Hematopoietic multipotent progenitor cell (in vitro differentiated cells): ENCODE data around the gene CFAP410. TPM values are rescaled to one million over a fixed set of nuclear protein-coding genes. Genes with fewer than 3 reads are reported as not detected.

Source experiments
- DNase-seq, 3 donors: peaks; one replicate each; pipeline ENCODE4 v3.0.0-alpha.2; 2011 to 2015; ENCODE audit warnings: low read depth in 2 of 3, low spot score in 2 of 3
- total RNA-seq: library from RNA; depleted of rRNA; stranded (reverse); fragments of >200 nt; gene quantifications from one replicate; pipeline ENCODE4 v1.2.3, GENCODE V29; 2012

The CFAP410 gene
- total RNA-seq = 19.7 TPM

DNA sequence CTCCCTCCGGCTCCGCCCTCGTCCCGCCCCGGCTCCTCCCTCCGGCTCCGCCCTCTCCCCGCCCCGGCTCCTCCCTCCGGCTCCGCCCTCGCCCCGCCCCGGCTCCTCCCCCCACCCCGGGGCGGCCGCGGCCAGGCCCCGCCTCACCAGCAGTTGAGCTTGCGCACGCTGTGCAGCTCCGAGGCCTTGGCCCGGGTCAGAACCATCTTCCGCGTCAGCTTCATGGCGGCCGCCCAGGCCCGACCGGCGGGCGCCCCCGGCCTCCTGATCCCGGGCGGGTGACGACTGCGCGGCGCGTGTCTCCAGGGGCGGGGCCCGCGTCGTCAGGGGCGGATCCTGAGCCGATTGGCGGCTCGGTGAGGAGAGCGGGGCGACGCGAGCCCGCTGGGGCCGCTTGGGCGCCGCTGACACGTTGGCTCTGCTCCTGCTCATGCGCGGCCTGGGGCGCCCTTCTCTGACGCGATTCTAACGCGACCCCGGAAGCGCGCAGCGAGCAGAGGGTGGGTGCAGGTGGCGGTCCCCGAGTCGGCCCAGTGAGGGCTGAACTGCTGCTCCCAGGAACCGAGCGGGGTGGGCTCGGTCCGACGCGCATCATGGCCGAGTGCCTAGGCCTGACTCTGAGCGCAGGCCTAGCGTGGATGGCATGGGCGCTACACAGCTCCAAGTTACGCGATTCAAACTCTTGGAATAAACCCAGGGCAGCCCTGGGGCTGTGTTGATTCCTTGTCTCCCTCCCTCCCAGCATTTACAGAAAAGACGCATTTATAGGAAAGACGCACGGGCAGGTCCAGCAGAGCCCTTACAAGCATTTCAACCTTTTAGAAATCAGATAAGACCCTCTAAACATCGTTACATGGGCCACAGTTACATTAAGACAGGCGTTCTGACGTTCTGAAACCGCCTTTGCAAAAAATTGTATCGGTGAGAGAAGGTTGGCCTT lies at the start of gene CFAP410:
TSS of gene CFAP410 (minus strand) at position 420 of the 940 bp plus-strand sequence. CDS start at position 224, 196 bp downstream.
- peak; percentile 92 to 96 (median 96) for DNase-seq

GRCh38 chr21:44384968-44385367 lies 45.8 kb upstream of the CFAP410 start:
- no peak for DNase-seq

GRCh38 chr21:44383216-44383615 lies 44.0 kb upstream of the CFAP410 start:
- no peak for DNase-seq

- DNase-seq = no peak
Observed at GRCh38 chr21:44382536-44382935, 43.3 kb upstream of the CFAP410 start.

DNA sequence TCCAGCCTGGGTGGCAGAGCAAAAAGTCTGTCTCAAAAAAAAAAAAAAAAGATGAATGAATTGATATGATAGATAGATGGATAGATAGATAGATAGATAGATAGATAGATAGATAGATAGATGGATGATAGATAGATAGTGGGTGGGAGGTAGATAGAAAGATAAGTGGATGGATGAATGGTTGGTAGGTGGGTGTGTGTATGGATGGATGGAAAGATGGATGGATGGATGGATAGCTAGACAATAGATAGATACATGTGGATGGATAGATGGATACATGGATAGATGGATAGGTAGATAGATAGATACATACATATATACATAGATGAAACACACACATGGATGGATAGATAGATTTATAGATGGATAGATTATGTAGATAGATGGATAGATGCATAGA lies 42.7 kb upstream of the CFAP410 start:
- DNase-seq = no peak

DNA sequence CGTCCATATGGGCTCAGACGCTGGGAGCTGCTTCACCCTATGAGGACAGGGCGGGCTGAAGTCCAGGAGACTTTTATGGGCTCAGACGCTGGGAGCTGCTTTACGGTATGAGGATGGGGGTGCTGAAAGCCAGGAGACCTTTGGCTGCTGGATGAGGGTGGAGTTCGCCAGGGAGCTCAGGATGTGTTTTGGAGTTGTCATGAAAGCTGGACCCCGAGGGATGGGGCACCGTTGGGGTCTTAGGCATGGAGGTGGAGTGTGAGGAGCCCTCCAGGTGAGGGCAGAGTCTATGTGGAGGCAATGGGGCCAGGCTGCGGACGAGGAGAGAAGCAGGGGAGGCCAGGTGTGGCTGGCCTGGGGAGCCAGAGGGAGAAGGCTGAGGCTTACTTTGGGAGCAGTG lies 41.7 kb upstream of the CFAP410 start:
- DNase-seq = no peak

GRCh38 chr21:44379991-44380865 lies 41.0 kb upstream of the CFAP410 start:
- DNase-seq = no peak

GRCh38 chr21:44379515-44379848 lies 40.3 kb upstream of the CFAP410 start:
- DNase-seq = no peak

DNA sequence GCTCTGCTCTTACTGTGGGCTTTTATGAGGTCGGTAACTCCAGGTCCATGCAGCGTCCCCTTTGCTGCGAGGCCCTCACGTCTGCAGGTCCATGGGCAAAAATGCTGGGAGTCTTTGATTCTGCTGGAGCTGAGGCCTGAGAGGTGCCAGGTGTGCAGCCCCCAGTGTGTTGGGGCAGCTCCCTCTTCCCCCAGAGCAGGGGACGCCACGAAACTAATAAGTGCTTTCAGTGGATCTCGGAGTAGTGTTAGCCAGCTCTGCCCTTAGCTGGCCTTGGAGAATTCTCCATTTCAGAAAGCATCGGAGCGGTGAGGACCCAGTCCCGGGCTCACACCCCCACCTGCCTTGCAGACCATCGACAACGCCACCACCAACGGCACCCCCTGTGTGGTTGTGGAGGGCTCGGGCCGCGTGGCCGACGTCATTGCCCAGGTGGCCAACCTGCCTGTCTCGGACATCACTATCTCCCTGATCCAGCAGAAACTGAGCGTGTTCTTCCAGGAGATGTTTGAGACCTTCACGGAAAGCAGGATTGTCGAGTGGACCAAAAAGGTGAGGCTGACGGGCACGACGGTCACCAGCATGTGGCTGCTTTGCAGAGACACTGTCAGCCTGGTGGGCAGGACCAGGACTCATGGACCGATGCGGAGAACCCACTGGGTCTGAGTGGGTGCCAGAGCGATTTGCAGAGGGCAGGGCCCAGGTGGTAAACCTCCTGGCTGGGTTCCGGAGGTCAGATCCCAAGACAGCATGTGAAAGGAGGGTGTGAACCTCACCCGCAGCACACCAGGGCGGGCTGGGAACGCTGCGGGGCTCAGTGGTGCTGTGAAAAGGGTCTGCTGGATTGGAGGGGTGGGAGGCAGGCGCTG lies 39.7 kb upstream of the CFAP410 start:
- DNase-seq = no peak

DNA sequence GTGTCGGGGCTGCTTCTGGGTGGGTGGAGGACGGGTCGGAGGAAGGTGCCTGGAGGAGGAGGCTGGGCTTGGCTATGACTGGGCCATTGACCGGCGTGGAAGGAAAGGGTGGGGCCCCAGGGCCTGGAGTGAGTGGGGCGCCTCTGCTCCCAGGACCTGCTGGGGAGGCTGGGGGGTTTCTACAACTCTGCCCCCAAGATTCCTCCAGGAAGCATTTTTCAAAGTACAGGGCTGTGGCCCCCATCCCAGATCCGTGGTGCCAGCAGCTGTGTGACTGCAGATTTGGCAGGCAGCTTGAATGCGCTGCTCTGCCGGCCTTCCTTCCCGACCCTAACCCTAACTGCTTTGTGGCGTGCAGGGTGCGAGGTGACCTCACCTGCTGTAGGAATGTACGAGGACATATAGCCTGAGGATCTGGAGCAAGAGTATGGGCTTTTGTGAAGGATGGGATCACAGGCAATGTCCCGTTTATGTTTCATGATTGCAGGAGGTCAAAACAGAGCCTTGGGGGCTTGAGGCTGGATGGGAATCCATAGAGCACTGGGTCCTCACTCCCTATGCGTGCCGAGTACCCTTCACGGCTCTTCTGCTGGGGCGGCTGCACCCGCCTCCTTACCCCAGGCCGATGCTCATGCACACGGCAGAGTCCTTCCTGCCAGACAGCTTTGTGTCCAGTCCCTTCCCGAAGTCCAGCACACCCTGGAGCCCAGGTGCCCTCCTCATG lies 38.9 kb upstream of the CFAP410 start:
- no peak for DNase-seq

DNA sequence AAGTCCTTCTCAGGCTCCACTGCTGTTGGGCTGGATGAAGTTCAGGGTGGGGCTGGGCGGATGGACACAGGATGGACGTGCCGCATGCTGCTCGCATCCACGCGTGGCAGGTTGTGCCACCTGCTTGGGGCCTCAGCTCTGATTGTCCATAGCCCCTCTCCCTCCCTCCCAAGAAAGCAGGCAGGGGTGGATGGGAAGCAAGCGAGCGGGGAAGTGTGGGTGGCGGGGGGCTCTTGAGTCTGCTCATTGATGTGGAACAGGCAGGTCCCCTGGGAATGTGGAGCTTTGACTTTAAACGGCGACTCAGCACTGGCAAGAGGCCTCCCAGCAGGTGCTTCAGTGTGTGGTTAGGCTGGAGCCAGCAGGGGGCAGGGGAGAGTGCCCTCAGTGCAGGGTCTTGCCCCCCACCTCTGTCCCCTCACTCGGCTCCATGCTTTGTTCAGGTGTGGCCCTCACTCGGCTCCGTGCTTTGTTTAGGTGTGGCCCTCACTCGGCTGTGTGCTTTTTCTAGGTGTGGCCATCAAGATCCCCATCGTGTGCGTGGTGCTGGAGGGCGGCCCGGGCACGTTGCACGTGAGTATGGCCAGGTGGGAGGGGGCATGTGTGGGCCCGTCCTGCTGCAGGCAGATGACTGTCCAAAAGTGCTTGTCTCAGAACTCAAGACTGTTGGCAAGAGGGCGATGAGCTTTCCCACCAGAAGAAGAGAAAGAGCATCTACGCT lies 38.2 kb upstream of the CFAP410 start:
- DNase-seq = no peak

DNA sequence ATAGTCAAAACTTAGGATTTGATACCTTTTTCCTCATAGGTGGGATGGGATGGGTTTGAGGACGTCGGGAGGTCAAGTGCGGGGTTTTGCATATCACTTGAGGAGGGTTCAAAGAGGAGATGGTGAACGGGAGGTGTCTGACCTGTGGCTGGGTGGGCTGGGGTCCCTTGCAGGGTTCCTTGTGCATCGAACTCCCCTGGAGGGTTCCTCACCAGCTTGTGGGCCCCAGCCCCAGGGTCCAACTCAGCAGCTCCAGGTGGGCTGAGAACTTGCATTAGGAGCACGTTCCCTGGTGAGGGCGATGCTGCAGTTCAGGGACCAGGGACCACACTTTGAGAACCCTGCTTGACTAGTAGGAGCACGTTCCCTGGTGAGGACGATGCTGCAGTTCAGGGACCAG lies 37.4 kb upstream of the CFAP410 start:
- DNase-seq = no peak

DNA sequence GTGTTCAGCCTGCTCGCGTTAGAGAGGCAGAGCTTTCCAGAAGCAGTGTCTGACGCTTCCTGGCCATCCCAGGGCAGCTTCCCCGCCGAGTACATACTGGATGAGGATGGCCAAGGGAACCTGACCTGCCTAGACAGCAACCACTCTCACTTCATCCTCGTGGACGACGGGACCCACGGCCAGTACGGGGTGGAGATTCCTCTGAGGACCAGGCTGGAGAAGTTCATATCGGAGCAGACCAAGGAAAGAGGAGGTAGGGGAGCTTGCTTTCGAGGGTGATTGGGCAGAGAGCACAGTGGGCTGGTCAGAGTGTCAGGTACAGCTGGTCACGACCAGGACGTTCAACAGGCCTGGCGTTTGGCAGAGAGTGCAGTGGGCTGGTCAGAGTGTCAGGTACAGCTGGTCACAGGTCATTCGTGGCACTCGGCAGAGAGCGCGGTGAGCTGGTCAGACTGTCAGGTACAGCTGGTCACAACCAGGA lies 36.6 kb upstream of the CFAP410 start:
- DNase-seq = no peak

- peak in 2 of 3 donors; percentile 78 to 93 for DNase-seq
Observed at GRCh38 chr21:44375281-44375651, 36.1 kb upstream of the CFAP410 start.

DNA sequence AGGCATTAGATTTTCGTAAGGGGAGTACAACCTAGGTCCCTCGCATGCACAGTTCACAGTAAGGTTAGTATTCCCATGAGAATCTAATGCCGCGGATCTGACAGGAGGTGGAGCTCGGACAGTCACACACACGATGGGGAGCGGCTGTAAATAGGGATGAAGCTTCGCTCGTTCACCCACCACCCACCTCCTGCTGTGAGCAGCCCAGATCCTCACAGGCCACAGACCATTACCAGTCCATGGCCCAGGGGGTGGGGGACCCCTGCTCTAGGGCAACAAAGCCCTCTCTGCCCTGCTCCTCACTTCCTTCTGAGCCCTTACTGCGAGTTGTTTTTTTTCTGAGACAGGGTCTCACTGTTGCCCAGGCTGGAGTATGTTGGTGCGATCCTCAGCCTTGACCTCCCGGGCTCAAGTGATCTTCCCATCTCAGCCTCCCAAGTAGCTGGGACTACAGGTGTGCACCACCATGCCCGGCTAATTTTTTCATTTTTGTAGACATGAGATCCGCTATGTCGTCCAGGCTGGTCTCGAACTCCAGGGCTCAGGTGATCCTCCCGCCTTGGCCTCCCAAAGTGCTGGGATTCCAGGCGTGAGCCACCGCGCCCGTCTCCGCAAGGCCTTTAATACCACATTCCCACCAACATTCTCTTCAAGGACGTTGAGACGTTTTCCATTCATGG lies 35.6 kb upstream of the CFAP410 start:
- DNase-seq = no peak

DNA sequence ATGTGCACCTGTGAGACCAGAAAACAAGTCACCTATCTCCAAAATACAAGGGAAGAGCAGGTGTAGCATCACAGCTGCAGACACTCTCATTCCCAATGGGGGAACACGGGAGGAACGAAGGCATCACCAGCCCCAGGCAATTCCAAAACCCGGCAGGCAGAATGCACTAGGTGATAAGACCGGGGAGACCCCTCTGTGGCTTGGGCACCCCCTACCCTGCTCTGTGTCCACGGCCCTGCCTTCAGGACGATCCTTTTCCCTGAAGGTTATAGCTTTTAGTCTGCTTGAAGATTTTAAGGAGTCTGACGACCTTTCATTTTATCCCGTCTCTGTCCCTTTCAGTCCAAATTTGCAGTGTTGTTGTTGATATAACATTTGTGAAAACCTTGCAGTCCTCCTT lies 33.4 kb upstream of the CFAP410 start:
- no peak for DNase-seq

- DNase-seq = no peak
Observed at GRCh38 chr21:44371596-44371995, 32.4 kb upstream of the CFAP410 start.

GRCh38 chr21:44370786-44371410 lies 31.7 kb upstream of the CFAP410 start:
- DNase-seq = no peak
